DOHH2 (cell line): Measurements from ENCODE around the gene UMAD1.

ENCODE experiments used
- H3F3A ChIP-seq: fragments of 200-600 bp; sonication (generic), shearing (Covaris generic); 2 replicates; pipeline ENCODE4 v1.6.0; 2016; ENCODE audit warnings: antibody characterized with exemption, mild to moderate bottlenecking; ENCODE audit not compliant: control insufficient read depth, insufficient read depth
- H3K27ac ChIP-seq: fragments of 200-600 bp; sonication (generic); 2 replicates; pipeline ENCODE4 v1.5.1; 2014; ENCODE audit warnings: low read depth, mild to moderate bottlenecking, low read length, moderate library complexity
- H3K27me3 ChIP-seq: fragments of 200-600 bp; sonication (generic); 2 replicates; pipeline ENCODE4 v1.6.1; 2014; ENCODE audit warnings: mild to moderate bottlenecking, low read length, mixed read lengths; ENCODE audit not compliant: control insufficient read depth
- H3K36me3 ChIP-seq: fragments of 200-600 bp; sonication (generic); 2 replicates; pipeline ENCODE4 v1.6.1; 2014; ENCODE audit warnings: mild to moderate bottlenecking, low read length, moderate library complexity, mixed read lengths; ENCODE audit not compliant: control insufficient read depth
- H3K4me1 ChIP-seq: fragments of 200-600 bp; sonication (generic); 2 replicates; pipeline ENCODE4 v1.6.1; 2014; ENCODE audit warnings: mild to moderate bottlenecking, low read length, mixed read lengths; ENCODE audit not compliant: control insufficient read depth
- H3K4me2 ChIP-seq: fragments of 200-600 bp; sonication (generic); 2 replicates; pipeline ENCODE4 v1.6.0; 2014; ENCODE audit warnings: mild to moderate bottlenecking, low read length, moderate library complexity
- H3K4me3 ChIP-seq: fragments of 200-600 bp; sonication (generic); 2 replicates; pipeline ENCODE4 v1.5.1; 2014; ENCODE audit warnings: mild to moderate bottlenecking, low read length, mixed read lengths
- H3K79me2 ChIP-seq: fragments of 200-600 bp; sonication (generic); 2 replicates; pipeline ENCODE4 v1.6.1; 2014; ENCODE audit warnings: mild to moderate bottlenecking, low read length, mixed read lengths; ENCODE audit not compliant: control insufficient read depth
- H3K9me2 ChIP-seq: fragments of 200-600 bp; sonication (generic); replicated peaks from 2 replicates; pipeline ENCODE4 v1.6.1; 2014; ENCODE audit warnings: mild to moderate bottlenecking, low read length, mixed read lengths; ENCODE audit not compliant: control insufficient read depth
- H3K9me3 ChIP-seq: fragments of 200-600 bp; sonication (generic); 2 replicates; pipeline ENCODE4 v1.6.1; 2014; ENCODE audit warnings: antibody characterized with exemption, low read length, mixed read lengths; ENCODE audit not compliant: control insufficient read depth, insufficient read depth
- H4K20me1 ChIP-seq: fragments of 200-600 bp; sonication (generic); 2 replicates; pipeline ENCODE4 v1.6.0; 2014; ENCODE audit warnings: low read depth, mild to moderate bottlenecking, antibody characterized with exemption, low read length, moderate library complexity; ENCODE audit not compliant: control insufficient read depth, insufficient read depth
- CTCF ChIP-seq: fragments of 200-600 bp; sonication (generic); IDR thresholded peaks from one replicate; pipeline ENCODE4 v1.5.1; 2014; ENCODE audit warnings: antibody characterized with exemption, mild to moderate bottlenecking, low read depth, low read length; ENCODE audit not compliant: poor library complexity, severe bottlenecking
- EZH2phosphoT487 ChIP-seq: fragments of 200-600 bp; sonication (generic); IDR thresholded peaks from 2 replicates; pipeline ENCODE4 v1.6.1; 2017; ENCODE audit warnings: borderline replicate concordance, mild to moderate bottlenecking, antibody characterized with exemption, low read length, moderate library complexity, mixed read lengths

Gene UMAD1

GRCh38 chr7:7613210-7613609 is 27.3 kb upstream of the UMAD1 start:
- H3K9me2 ChIP-seq, result no peaks in the 10 kb centered on the region
- no peak overlapping the region for H3K4me3 ChIP-seq
- H4K20me1 ChIP-seq, result no peaks in the 10 kb centered on the region
- H3K4me1 ChIP-seq, result no peaks in the 10 kb centered on the region
- H3K27ac ChIP-seq, result no peak overlapping the region
- H3F3A ChIP-seq, result 0 out of 2 replicates have a peak, but pooled peaks cover 2% of the 10 kb centered on the region
- H3K36me3 ChIP-seq, result no peaks in the 10 kb centered on the region; the same call in 1 of the 2 replicates
- H3K4me2 ChIP-seq, result no peak overlapping the region
- H3K79me2 ChIP-seq, result no peaks in the 10 kb centered on the region
- no peak for TF ChIP-seq CTCF
- no peaks in the 10 kb centered on the region for H3K27me3 ChIP-seq
- H3K9me3 ChIP-seq, result no peaks in the 10 kb centered on the region

GRCh38 chr7:7614018-7614741 is 26.4 kb upstream of the UMAD1 start:
- no peaks in the 10 kb centered on the region for H3K79me2 ChIP-seq

GRCh38 chr7:7617550-7617949 is 23.0 kb upstream of the UMAD1 start:
- Histone ChIP-seq H3K4me3 (no peak overlapping the region), H3K9me3 (no peaks in the 10 kb centered on the region), H3K27ac (no peak overlapping the region), H3K9me2 (no peaks in the 10 kb centered on the region), H3K79me2 (no peaks in the 10 kb centered on the region), H3K27me3 (no peaks in the 10 kb centered on the region), H3F3A (0 out of 2 replicates have a peak, but pooled peaks cover 2% of the 10 kb centered on the region), H3K36me3 (no peaks in the 10 kb centered on the region), H4K20me1 (no peaks in the 10 kb centered on the region), H3K4me2 (no peak overlapping the region), H3K4me1 (no peaks in the 10 kb centered on the region)
- TF ChIP-seq CTCF, result no peak
- TF ChIP-seq EZH2phosphoT487, result no peak

More at GRCh38 chr7:7614018-7614741, 26.4 kb upstream of the UMAD1 start:
- Histone ChIP-seq H3K27ac (no peak overlapping the region), H3K27me3 (no peaks in the 10 kb centered on the region), H3K4me1 (no peaks in the 10 kb centered on the region), H3K9me2 (no peaks in the 10 kb centered on the region), H3K36me3 (no peaks in the 10 kb centered on the region; the same call in 1 of the 2 replicates), H4K20me1 (no peaks in the 10 kb centered on the region), H3F3A (0 out of 2 replicates have a peak, but pooled peaks cover 2% of the 10 kb centered on the region), H3K4me3 (no peak overlapping the region), H3K4me2 (no peak overlapping the region), H3K9me3 (no peaks in the 10 kb centered on the region)
- TF ChIP-seq EZH2phosphoT487, result no peak
- TF ChIP-seq CTCF, result no peak
